Measurements from ENCODE around the gene STARD7.
A peak's percentile ranks its signal among the peaks of the same experiment; 100 is the strongest.
"Not testable (repeated sequence)": the region's sequence is repeated elsewhere in the genome, so short reads cannot be mapped to it uniquely, and the experiment has no call there.

The STARD7 gene

GRCh38 chr2:96174251-96175144 lies 34.1 kb downstream of the STARD7 start:
- no peak overlapping the region for H3K4me3 ChIP-seq (ENCODE audit: low read depth, low read length)
- DNase-seq (ENCODE audit: low read depth): no peak

DNA sequence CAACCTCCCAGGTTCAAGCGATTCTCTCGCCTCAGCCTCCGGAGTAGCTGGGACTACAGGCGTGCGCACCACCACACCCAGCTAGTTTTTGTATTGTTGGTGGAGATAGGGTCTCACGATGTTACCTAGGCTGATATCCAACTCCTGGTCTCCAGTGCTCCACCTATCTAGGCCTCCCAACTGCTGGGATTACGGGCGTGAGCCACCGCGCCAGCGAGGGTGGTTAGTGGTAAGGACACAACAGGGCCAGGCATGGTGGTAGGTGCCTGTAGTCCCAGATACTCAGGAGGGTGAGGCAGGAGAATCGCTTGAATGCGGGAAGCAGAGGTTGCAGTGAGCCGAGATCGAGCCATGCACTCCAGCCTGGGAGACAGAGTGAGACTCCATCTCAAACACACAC lies 36.8 kb downstream of the STARD7 start:
- DNase-seq (ENCODE audit: low read depth): no peak

GRCh38 chr2:96170626-96171025 lies 38.0 kb downstream of the STARD7 start:
- no peak overlapping the region for H3K4me3 ChIP-seq (ENCODE audit: low read depth, low read length)
- DNase-seq (ENCODE audit: low read depth): no peak

More for the DNA sequence above, 36.8 kb downstream of the STARD7 start:
- H3K4me3 ChIP-seq (ENCODE audit: low read depth, low read length): no peak overlapping the region

GRCh38 chr2:96169868-96170507 lies 38.6 kb downstream of the STARD7 start:
- no peak overlapping the region for H3K4me3 ChIP-seq (ENCODE audit: low read depth, low read length)
- DNase-seq (ENCODE audit: low read depth): no peak

DNA sequence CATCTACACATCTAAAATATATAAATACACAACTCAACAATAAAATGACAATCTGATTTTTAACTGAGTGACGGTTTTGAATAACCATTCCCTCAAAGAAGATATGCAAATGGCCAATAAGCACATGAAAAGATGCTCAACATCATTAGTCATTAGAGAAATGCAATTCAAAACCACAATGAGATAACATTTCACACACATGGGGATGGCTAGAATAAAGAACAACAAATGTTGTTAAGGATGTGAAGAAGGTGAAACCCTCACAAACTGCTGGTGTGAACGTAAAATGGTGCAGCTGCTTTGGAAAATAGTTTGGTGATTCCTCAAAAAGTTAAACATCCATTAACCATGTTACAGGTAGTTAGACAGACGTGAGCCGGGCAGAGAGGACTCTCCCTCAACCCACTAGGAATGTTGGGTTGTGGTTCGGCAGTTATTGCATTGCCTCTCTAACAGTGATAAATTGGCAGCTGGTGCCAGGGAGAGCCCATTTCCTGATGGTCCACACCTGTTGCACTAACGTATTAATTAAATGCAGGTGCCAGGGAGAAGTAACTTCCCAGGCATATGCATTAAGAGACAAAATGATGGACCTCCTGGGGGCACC lies 41.1 kb downstream of the STARD7 start:
- no peak overlapping the region for H3K4me3 ChIP-seq (ENCODE audit: low read depth, low read length)
- no peak for DNase-seq (ENCODE audit: low read depth)

GRCh38 chr2:96164459-96165184 lies 44.0 kb downstream of the STARD7 start:
- no peak for DNase-seq (ENCODE audit: low read depth)
- H3K4me3 ChIP-seq (ENCODE audit: low read depth, low read length): no peak overlapping the region

DNA sequence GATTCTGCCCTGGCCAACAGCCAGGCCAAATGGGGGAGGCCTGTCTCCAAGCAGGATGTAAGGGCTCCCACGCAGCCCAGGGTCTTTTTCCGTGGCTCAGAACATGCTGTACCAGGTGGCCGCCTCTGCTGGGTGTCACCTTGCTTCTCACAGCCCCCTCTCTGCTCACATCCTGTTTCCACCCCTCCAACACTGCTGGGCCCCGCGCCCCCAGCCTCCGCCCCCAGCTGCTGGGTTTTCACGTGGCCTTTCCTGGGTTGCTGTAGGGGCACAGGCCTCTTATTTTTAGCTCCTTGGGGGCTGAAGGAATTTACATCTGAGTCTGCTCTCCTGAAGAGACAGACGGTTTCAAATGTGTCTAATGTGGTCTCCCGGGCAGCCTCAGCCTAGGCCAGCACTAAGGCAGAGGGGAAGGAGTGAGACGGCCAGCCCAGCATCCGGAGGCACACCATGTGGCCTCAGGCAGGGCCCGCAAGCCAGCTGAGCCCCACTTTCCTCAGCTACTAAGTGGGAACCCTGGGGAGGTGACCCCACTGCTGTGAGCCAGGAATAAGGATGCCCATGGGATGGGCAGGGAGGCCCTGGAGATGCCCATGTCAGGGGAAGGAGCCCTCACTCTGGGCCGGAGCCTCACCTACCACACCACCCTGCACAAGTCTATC lies 44.7 kb downstream of the STARD7 start:
- H3K4me3 ChIP-seq (ENCODE audit: low read depth, low read length): no peak overlapping the region
- peak; percentile 59 for DNase-seq (ENCODE audit: low read depth)

DNA sequence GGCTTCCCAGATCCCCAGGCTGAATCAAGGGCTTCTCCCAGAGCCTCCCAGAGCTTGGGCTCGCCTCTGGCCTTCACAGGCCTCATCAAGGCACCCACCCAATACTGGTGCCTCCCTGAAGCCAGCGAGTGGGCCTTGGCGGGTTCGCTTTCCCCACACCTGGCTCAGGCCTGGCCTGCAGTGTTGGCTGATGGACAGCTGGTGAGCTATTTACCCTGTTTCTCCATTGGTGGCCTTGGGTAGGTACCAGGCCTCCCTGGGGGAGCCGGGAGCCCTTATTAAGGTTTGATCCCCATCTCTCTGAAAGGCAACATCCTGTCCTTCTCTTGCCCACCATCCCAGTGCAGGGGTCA lies 45.2 kb downstream of the STARD7 start:
- no peak overlapping the region for H3K4me3 ChIP-seq (ENCODE audit: low read depth, low read length)
- DNase-seq (ENCODE audit: low read depth): no peak

DNA sequence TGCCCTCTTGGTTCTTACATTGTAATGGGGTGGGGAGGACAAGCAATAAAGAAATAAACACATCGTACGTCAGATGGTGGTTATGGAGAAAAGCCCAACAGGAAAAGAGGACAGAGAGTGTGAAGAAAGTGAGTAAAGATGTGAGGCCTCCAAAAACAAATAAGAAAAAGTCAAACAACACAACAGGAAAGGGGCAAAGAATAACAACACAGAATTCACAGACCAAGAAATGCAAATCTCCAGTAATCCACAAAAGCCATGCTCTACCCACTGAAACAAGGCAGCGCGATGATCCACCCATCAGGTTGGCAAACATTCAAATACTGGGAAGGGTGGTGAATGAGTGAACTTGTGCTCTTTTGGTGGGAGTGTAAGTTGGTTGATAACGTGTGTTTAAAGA lies 46.7 kb downstream of the STARD7 start:
- no peak for DNase-seq (ENCODE audit: low read depth)

GRCh38 chr2:96160366-96160765 lies 48.3 kb downstream of the STARD7 start:
- not testable (repeated sequence) for DNase-seq (ENCODE audit: low read depth); H3K4me3 ChIP-seq (ENCODE audit: low read depth, low read length)

More for the DNA sequence above, 46.7 kb downstream of the STARD7 start:
- H3K4me3 ChIP-seq (ENCODE audit: low read depth, low read length): no peak overlapping the region

DNA sequence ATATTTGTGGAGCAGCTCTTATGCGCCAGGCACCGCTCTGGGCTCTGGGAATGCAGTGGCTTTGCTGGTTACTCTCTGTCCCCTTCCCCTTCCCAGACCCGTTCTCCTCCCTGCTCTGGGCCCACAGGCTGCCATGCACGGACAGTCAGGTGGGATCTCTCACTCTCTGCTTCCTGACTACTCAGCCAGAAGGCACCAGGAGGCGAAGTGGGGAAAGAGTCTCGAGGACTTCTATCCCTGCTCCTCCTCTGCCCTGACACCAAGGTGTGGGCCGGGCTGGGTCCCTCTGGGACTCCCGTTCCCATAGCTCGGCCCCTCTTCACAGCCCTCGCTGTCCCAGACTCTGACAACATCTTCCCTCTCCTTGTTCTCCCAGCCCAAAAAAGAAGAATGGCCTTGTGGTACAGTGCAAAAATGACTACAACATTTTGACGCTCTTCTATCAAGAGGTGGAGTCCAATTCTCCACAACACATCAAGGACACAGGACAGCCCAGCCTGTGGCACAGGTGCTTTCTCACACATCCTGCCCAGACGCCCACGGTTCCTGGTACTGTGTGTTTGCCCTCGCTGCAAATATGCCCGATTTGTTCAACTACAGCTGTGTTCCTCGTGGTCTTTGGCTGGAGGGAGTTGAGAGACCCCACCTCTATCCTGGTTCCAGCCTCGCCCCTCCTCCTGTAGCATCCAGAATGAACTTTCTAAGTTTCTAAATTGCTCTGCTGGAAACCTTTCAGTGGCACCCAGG lies 49.4 kb downstream of the STARD7 start:
- H3K4me3 ChIP-seq (ENCODE audit: low read depth, low read length): no peak overlapping the region
- no peak for DNase-seq (ENCODE audit: low read depth)

GRCh38 chr2:96158554-96158940 lies 50.1 kb downstream of the STARD7 start:
- no peak overlapping the region for H3K4me3 ChIP-seq (ENCODE audit: low read depth, low read length)
- no peak for DNase-seq (ENCODE audit: low read depth)

- DNase-seq (ENCODE audit: low read depth): no peak
- no peak overlapping the region for H3K4me3 ChIP-seq (ENCODE audit: low read depth, low read length)
These were observed 50.7 kb downstream of the STARD7 start for GRCh38 chr2:96157649-96158553.

DNA sequence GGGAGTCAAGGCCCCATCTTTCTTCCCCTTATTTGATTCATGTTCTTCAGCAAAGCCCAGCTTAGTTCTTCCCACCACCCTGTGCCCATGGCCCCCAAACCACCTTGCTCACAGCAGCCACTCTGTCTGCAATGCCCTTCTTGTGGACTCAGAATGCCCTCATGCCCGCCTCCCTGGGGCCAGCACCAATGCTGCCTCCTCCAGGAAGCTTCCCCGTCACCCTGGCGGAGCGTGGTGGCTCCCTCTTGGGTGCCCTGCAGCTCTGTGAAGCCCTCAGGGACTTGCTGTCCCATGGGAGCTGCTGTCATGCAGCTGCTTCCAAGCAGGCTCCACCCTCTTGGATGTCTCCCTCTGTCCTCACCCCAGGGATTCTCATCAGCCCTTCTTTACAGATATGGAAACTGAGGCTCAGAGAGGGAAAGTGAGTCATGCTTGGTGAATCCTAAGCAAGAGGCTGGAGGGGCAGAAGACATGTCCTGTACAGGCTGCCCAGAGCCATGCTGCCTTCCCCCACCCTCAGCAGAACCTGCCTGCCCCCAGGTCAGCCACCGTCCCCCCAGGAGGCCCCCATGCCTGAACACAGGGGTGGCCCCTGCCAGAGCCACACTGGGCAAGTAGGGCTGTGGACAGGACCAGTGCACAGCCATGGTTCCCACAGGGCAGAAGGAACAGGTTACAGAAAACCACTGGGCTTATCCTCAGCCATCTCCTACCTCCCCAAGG lies 51.5 kb downstream of the STARD7 start:
- DNase-seq (ENCODE audit: low read depth): no peak

GRCh38 chr2:96156011-96156820 lies 52.4 kb downstream of the STARD7 start:
- no peak for DNase-seq (ENCODE audit: low read depth)
- H3K4me3 ChIP-seq (ENCODE audit: low read depth, low read length): no peak overlapping the region

More for the DNA sequence above, 51.5 kb downstream of the STARD7 start:
- no peak overlapping the region for H3K4me3 ChIP-seq (ENCODE audit: low read depth, low read length)
